Gastroesophageal sphincter (tissue), 4 donors: ENCODE data around the gene CD300LB. TPM values are rescaled to one million over a fixed set of nuclear protein-coding genes. Genes with fewer than 3 reads are reported as not detected.
A peak's percentile ranks its signal among the peaks of the same experiment; 100 is the strongest.
"Not testable (repeated sequence)": the region's sequence is repeated elsewhere in the genome, so short reads cannot be mapped to it uniquely, and the experiment has no call there.

Experiments
- ATAC-seq: fragments of 150-250 bp; one replicate; pipeline ENCODE4 v1.9.1; 2016; ENCODE audit warnings: mild to moderate bottlenecking, moderate library complexity
- H3K27ac ChIP-seq, 4 donors: fragments of 200-600 bp; sonication (generic) in 3 of 4; 1 replicate in 3 of 4; 2 replicates in 1 of 4; pipeline ENCODE4 v1.5.1; 2016 to 2019
- H3K27me3 ChIP-seq: fragments of 200-600 bp; sonication (generic); one replicate; pipeline ENCODE4 v1.5.1; 2019
- H3K36me3 ChIP-seq, 2 donors: fragments of 200-600 bp; sonication (generic); one replicate each; pipeline ENCODE4 v1.5.1; 2019; ENCODE audit warnings: control low read depth in 1 of 2
- H3K4me1 ChIP-seq, 3 donors: fragments of 200-600 bp; sonication (generic); 1 replicate in 2 of 3; 2 replicates in 1 of 3; pipeline ENCODE4 v1.5.1; 2016 to 2019; ENCODE audit warnings: control low read depth in 2 of 3
- H3K4me3 ChIP-seq, 2 donors: fragments of 200-600 bp; sonication (generic); one replicate each; pipeline ENCODE4 v1.5.1; 2019; ENCODE audit warnings: mild to moderate bottlenecking in 1 of 2, moderate library complexity in 1 of 2
- H3K9me3 ChIP-seq, 3 donors: fragments of 200-600 bp; sonication (generic); one replicate each; pipeline ENCODE4 v1.5.1; 2017 to 2019; ENCODE audit warnings: control low read depth in 2 of 3
- EP300 ChIP-seq: sonication (generic); formaldehyde crosslinking; IDR thresholded peaks from one replicate; pipeline ENCODE4 v1.6.1; 2017; ENCODE audit warnings: antibody characterized with exemption, mild to moderate bottlenecking
- POLR2A ChIP-seq, 2 donors: fragments of 450-650 bp; IDR thresholded peaks; one replicate each; pipeline ENCODE4 v1.6.1; 2017; ENCODE audit warnings: antibody characterized with exemption in 2 of 2, mild to moderate bottlenecking in 2 of 2, moderate library complexity in 1 of 2
- POLR2AphosphoS5 ChIP-seq: sonication (generic); formaldehyde crosslinking; IDR thresholded peaks from one replicate; pipeline ENCODE4 v1.6.1; 2017; ENCODE audit warnings: antibody characterized with exemption
- WGBS, 2 donors: methylation state at CpG; one replicate each; pipeline ENCODE4 v1.1.5; 2018; ENCODE audit warnings: low coverage in 1 of 2; 5-methylcytosine and 5-hydroxymethylcytosine counted together
- total RNA-seq, 4 donors: library from RNA; depleted of rRNA; stranded (reverse); fragments of >200 nt; gene quantifications; one replicate each; pipeline ENCODE4 v1.1.0, GENCODE V29; 2016
- TF ChIP-seq, protein P1 (sequence below), 4 experiments: fragments of 200-600 bp in 2 of 4; fragments of 450-650 bp in 2 of 4; sonication (generic) in 1 of 4; IDR thresholded peaks; one replicate each; pipeline ENCODE4 v1.5.1; 2017 to 2019; ENCODE audit warnings: antibody characterized with exemption in 4 of 4, mild to moderate bottlenecking in 2 of 4, moderate library complexity in 2 of 4

Gene CD300LB
- total RNA-seq, 4 donors from 2014 or later: 0.67 to 1.0 TPM; not detected in 2

DNA sequence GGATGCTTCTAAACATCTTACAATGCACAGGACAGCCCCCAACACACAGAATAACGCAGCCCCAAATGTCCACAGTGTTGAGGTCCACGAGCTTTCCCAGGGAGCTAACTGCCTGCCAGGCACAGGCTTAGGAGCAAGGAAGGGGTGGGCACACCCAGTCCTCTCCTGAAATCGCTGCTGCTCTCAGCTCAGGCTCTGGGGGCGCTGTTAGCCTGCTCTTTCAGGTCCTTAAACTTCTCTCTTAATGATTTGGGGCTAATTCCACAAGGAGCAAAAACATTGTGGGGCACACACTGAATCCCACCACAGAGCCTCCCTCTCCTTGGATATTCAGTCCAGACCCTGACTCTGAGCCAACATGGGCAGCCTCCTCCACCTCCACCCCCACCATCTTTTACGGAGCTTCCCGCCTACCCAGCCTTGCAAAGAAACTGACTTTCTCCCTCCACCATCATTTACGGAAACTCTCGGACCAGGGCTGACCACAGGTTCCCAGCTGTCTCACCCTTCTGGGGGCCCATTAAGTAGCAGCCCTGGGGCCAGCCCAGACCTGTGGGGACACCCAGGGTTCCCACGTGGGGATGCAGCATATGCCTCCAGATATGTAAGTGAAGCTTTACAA lies 35.0 kb upstream of the CD300LB start:
- no peak overlapping the region for H3K27ac ChIP-seq
- WGBS, 2 donors: 55 to 60% methylated on average over 1 to 6 of the region's 9 CpGs
- TF ChIP-seq, protein P1, sequence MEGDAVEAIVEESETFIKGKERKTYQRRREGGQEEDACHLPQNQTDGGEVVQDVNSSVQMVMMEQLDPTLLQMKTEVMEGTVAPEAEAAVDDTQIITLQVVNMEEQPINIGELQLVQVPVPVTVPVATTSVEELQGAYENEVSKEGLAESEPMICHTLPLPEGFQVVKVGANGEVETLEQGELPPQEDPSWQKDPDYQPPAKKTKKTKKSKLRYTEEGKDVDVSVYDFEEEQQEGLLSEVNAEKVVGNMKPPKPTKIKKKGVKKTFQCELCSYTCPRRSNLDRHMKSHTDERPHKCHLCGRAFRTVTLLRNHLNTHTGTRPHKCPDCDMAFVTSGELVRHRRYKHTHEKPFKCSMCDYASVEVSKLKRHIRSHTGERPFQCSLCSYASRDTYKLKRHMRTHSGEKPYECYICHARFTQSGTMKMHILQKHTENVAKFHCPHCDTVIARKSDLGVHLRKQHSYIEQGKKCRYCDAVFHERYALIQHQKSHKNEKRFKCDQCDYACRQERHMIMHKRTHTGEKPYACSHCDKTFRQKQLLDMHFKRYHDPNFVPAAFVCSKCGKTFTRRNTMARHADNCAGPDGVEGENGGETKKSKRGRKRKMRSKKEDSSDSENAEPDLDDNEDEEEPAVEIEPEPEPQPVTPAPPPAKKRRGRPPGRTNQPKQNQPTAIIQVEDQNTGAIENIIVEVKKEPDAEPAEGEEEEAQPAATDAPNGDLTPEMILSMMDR (IDR thresholded peaks at IDR 0.05): peak in 3 of 4 experiments; percentile 31 to 50 (median 37)
- TF ChIP-seq EP300 (no peak), POLR2AphosphoS5 (no peak), POLR2A (IDR thresholded peaks at IDR 0.05) (no peak)
- H3K27me3 ChIP-seq: peaks cover 46% of the 10 kb centered on the region
- H3K4me1 ChIP-seq: no peaks in the 10 kb centered on the region
- no peaks in the 10 kb centered on the region for H3K36me3 ChIP-seq
- no peak overlapping the region for H3K4me3 ChIP-seq
- H3K9me3 ChIP-seq: no peaks in the 10 kb centered on the region
- no peak for ATAC-seq

DNA sequence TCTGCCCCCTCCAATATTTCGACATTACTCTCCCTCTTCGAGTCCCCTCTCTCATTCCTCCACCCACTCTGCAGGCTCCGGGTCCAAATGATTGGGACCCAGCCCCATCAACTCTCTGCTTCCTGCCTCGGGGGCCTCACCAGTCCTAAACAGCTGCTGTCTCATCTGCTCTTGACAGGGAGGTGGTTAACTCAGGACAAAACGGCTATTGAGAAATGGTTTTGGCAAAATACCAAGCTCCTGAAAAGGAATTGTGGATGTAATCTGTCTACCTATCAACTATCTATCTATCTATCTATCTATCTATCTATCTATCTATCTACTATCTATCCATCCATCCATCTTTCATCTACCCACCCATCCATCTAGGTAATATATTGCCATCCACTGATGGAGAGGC lies 33.9 kb upstream of the CD300LB start:
- peaks cover 39% of the 10 kb centered on the region for H3K27me3 ChIP-seq
- WGBS, 2 donors: 43% methylated on average over 5 of the region's 5 CpGs; no CpG with 5 or more reads in 1 of the 2 donors
- H3K4me1 ChIP-seq: no peaks in the 10 kb centered on the region
- ATAC-seq: no peak
- H3K9me3 ChIP-seq: no peaks in the 10 kb centered on the region
- H3K4me3 ChIP-seq: no peak overlapping the region
- H3K36me3 ChIP-seq: no peaks in the 10 kb centered on the region
- TF ChIP-seq POLR2A (IDR thresholded peaks at IDR 0.05) (no peak), EP300 (no peak), POLR2AphosphoS5 (no peak)
- TF ChIP-seq, protein P1 (IDR thresholded peaks at IDR 0.05): no peak
- H3K27ac ChIP-seq: no peak overlapping the region

DNA sequence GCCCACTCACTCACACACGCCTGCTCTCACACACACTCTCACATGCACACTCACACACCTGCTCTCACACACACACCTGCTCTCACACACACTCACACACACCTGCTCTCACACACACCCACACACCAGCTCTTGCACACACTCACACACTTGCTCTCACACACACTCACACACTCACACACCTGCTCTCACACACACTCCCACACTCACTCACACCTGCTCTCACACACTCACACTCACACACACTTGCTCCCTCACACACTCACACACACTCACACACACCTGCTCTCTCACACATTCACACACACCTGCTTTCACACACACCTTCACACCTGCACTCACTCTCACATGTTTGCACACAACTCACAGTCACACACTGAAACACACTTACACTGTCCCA lies 32.1 kb upstream of the CD300LB start:
- Histone ChIP-seq H3K4me1 (no peaks in the 10 kb centered on the region), H3K4me3 (no peak overlapping the region), H3K9me3 (no peaks in the 10 kb centered on the region), H3K27me3 (peaks cover 37% of the 10 kb centered on the region), H3K27ac (no peak overlapping the region), H3K36me3 (no peaks in the 10 kb centered on the region)
- no peak for ATAC-seq
- 94% methylated on average over 1 of the region's 1 CpG; no CpG with 5 or more reads in 1 of the 2 donors for WGBS, 2 donors
- TF ChIP-seq POLR2AphosphoS5: no peak
- TF ChIP-seq POLR2A (IDR thresholded peaks at IDR 0.05): no peak

DNA sequence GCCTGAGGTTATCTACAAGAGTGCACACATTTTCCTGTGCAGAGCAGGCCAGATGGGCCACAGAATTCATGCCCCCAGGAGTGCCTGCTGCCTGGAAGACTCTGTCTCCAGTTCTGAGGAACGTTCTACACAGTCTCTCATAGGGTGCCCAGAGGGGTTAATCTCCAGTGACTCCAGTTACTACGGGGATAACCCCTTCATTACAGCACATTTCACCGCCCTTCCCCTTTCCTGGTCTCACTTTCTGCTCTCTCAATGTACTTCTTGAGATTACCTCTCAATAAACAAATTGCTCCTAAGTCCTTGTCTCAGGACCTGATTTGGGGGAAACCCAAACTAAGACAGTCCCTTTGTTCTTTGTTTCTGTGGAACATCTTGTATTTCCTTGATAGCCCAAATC lies 30.3 kb upstream of the CD300LB start:
- 54 to 60% methylated on average over 3 of the region's 3 CpGs for WGBS, 2 donors
- Histone ChIP-seq H3K27ac (no peak overlapping the region), H3K9me3 (no peaks in the 10 kb centered on the region), H3K36me3 (no peaks in the 10 kb centered on the region), H3K4me1 (no peaks in the 10 kb centered on the region), H3K4me3 (no peak overlapping the region), H3K27me3 (peaks cover 37% of the 10 kb centered on the region)
- ATAC-seq: no peak
- TF ChIP-seq EP300 (no peak), POLR2A (IDR thresholded peaks at IDR 0.05) (no peak), POLR2AphosphoS5 (no peak)
- TF ChIP-seq, protein P1 (IDR thresholded peaks at IDR 0.05): no peak

DNA sequence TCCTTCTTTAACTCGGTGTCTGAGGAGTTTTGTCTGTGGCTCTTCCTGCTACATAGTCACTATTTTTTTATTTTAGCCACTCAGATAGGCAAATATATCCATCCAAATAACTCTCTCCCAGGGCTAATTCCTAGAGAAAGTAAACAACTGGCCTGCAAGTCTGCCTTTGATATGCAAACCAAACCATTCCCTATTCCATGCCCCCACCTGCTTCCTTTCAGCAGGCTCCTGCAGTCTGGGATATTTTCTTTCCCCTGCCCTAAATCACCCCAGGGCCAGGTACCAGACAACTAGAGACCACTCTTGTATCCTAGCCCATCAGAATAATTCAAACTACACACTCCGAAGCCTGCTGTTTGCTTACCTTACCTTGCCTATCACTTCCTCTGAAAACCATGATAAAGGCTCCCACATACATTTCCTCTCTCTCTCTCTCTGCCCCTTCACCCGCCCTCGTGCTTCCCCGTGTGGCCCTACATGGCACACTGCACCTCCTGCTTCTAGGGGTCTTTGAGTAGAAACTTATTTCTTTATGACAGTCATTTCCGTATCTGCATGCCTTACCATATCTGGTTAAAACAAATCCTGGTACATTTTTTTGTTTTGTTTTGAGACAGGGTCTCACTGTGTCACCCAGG lies 27.7 kb upstream of the CD300LB start:
- Histone ChIP-seq H3K4me3 (no peak overlapping the region), H3K9me3 (no peaks in the 10 kb centered on the region), H3K4me1 (no peaks in the 10 kb centered on the region), H3K27ac (no peak overlapping the region), H3K27me3 (peaks cover 19% of the 10 kb centered on the region), H3K36me3 (no peaks in the 10 kb centered on the region)
- no peak for ATAC-seq
- TF ChIP-seq POLR2A (IDR thresholded peaks at IDR 0.05) (no peak), EP300 (no peak), POLR2AphosphoS5 (no peak)
- TF ChIP-seq, protein P1 (IDR thresholded peaks at IDR 0.05): no peak
- 57 to 83% methylated on average over 5 of the region's 6 CpGs for WGBS, 2 donors

DNA sequence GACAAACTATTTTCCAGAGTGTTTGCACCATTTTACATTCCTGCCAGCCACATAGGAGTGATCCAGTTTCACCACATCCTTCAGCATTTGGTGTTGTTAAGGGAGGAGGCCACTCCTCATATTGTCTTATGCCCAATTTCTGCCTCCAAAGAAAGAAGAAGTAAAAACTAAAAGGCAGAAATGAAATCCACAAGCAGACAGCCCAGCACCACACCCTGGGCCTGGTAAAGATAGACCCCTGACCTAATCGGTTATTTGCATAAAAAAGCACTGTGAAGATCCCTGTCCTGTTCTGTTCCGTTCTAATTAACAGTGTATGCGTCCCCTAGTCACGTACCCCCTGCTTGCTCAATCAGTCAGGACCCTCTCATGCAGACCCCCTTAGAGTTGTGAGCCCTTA lies 27.1 kb upstream of the CD300LB start:
- not testable (repeated sequence) for ATAC-seq, H3K27ac ChIP-seq, H3K36me3 ChIP-seq, H3K4me3 ChIP-seq, H3K4me1 ChIP-seq, H3K9me3 ChIP-seq
- WGBS, 2 donors: 61 to 73% methylated on average over 3 to 4 of the region's 4 CpGs
- H3K27me3 ChIP-seq: peaks cover 13% of the 10 kb centered on the region
